WTC11 (cell line): ENCODE data around the gene RAP2A. TPM values are rescaled to one million over a fixed set of nuclear protein-coding genes. Genes with fewer than 3 reads are reported as not detected.

Source experiments
- ATAC-seq: fragments of 200-7000 bp; cut with Tn5 transposase; 2 replicates; pipeline ENCODE4 v1.10.0; 2021; ENCODE audit warnings: mild to moderate bottlenecking, moderate library complexity
- CTCF ChIA-PET: fragments of 300-600 bp; sonication (Branson Sonifier 250); formaldehyde crosslinking; loops from one replicate; lab custom pipeline; 2021; ENCODE audit warnings: antibody characterized with exemption; lab: Charles Lee
- POLR2A ChIA-PET: fragments of 350-600 bp; sonication (Branson Sonifier 250); formaldehyde crosslinking; loops from one replicate; lab custom pipeline; 2021; ENCODE audit warnings: antibody characterized with exemption; lab: Charles Lee
- DNase-seq: peaks from one replicate; pipeline ENCODE4 v3.0.0; 2021; ENCODE audit warnings: low spot score
- H3K27ac Mint-ChIP-seq: 2 replicates; pipeline ENCODE4 v1.8.0; 2021; ENCODE audit warnings: mixed read lengths
- H3K27me3 Mint-ChIP-seq: 2 replicates; pipeline ENCODE4 v1.8.0; 2021; ENCODE audit warnings: low read depth, mild to moderate bottlenecking, moderate library complexity, mixed read lengths
- H3K36me3 Mint-ChIP-seq: 2 replicates; pipeline ENCODE4 v1.8.0; 2021; ENCODE audit warnings: mixed read lengths
- H3K4me1 Mint-ChIP-seq: 2 replicates; pipeline ENCODE4 v1.8.0; 2022; ENCODE audit warnings: mixed read lengths
- H3K4me3 Mint-ChIP-seq: 2 replicates; pipeline ENCODE4 v1.8.0; 2021; ENCODE audit warnings: mild to moderate bottlenecking, moderate library complexity, mixed read lengths
- H3K9me3 Mint-ChIP-seq: 2 replicates; pipeline ENCODE4 v1.8.0; 2021; ENCODE audit warnings: mixed read lengths
- AR ChIP-seq: fragments of 250-450 bp; sonication (Bioruptor Pico); IDR thresholded peaks from 2 replicates; pipeline ENCODE4 v1.9.0; 2021; ENCODE audit warnings: mild to moderate bottlenecking
- ATF2 ChIP-seq: sonication (generic); formaldehyde crosslinking; IDR thresholded peaks from 2 replicates; pipeline ENCODE4 v1.8.1; 2022; ENCODE audit warnings: low read depth, missing genetic modification reagents, borderline replicate concordance
- ATF6 ChIP-seq: sonication (generic); formaldehyde crosslinking; IDR thresholded peaks from 2 replicates; pipeline ENCODE4 v1.8.1; 2023; ENCODE audit warnings: mild to moderate bottlenecking, missing genetic modification reagents
- E2F1 ChIP-seq: sonication (generic); formaldehyde crosslinking; IDR thresholded peaks from 2 replicates; pipeline ENCODE4 v1.8.0; 2022; ENCODE audit warnings: mild to moderate bottlenecking, missing genetic modification reagents
- FOXJ3 ChIP-seq: sonication (generic); formaldehyde crosslinking; IDR thresholded peaks from 2 replicates; pipeline ENCODE4 v1.9.0; 2021; ENCODE audit warnings: missing genetic modification reagents, mild to moderate bottlenecking, borderline replicate concordance
- RELA ChIP-seq: sonication (generic); formaldehyde crosslinking; IDR thresholded peaks from 2 replicates; pipeline ENCODE4 v1.8.1; 2022; ENCODE audit warnings: missing genetic modification reagents, mild to moderate bottlenecking, borderline replicate concordance
- SMAD4 ChIP-seq: sonication (generic); formaldehyde crosslinking; IDR thresholded peaks from 2 replicates; pipeline ENCODE4 v1.8.0; 2022; ENCODE audit warnings: mild to moderate bottlenecking, missing genetic modification reagents
- SP1 ChIP-seq: sonication (generic); formaldehyde crosslinking; conservative IDR thresholded peaks from 2 replicates; pipeline ENCODE4 v1.8.1; 2022; ENCODE audit warnings: missing genetic modification reagents
- TEAD4 ChIP-seq: sonication (generic); formaldehyde crosslinking; IDR thresholded peaks from 2 replicates; pipeline ENCODE4 v1.8.0; 2022; ENCODE audit warnings: mild to moderate bottlenecking, missing genetic modification reagents
- ZBTB21 ChIP-seq: sonication (generic); formaldehyde crosslinking; IDR thresholded peaks from 2 replicates; pipeline ENCODE4 v1.8.1; 2023; ENCODE audit warnings: mild to moderate bottlenecking, missing genetic modification reagents, borderline replicate concordance
- ZNF281 ChIP-seq: sonication (generic); formaldehyde crosslinking; IDR thresholded peaks from 2 replicates; pipeline ENCODE4 v1.8.0; 2023; ENCODE audit warnings: mild to moderate bottlenecking, missing genetic modification reagents
- ZNF425 ChIP-seq: fragments of 250-450 bp; sonication (Bioruptor Pico); conservative IDR thresholded peaks from 2 replicates; pipeline ENCODE4 v1.9.0; 2021; ENCODE audit warnings: mild to moderate bottlenecking
- ZNF512 ChIP-seq: sonication (generic); formaldehyde crosslinking; IDR thresholded peaks from 2 replicates; pipeline ENCODE4 v1.8.1; 2022; ENCODE audit warnings: missing genetic modification reagents, borderline replicate concordance
- ZNF671 ChIP-seq: fragments of 250-450 bp; sonication (Bioruptor Pico); IDR thresholded peaks from 2 replicates; pipeline ENCODE4 v1.8.0; 2021; ENCODE audit warnings: mild to moderate bottlenecking
- ZSCAN18 ChIP-seq: fragments of 250-450 bp; sonication (Bioruptor Pico); IDR thresholded peaks from 2 replicates; pipeline ENCODE4 v2.1.2; 2022; ENCODE audit warnings: mild to moderate bottlenecking, moderate library complexity
- total RNA-seq: library from RNA; stranded (reverse); gene quantifications from 3 replicates; pipeline ENCODE4 v1.2.3, GENCODE V29; 2021

RAP2A gene
- total RNA-seq, 1 experiment from 2014 or later: 39.0 TPM

GRCh38 chr13:97483465-97483864 is 49.5 kb downstream of the RAP2A start:
- DNase-seq: no peak

GRCh38 chr13:97484301-97484700 is 50.3 kb downstream of the RAP2A start:
- TF ChIP-seq ZNF281 (CRISPR knock-in tag): no peak
- no peak for TF ChIP-seq AR (CRISPR knock-in tag)
- TF ChIP-seq ZNF512 (CRISPR knock-in tag): no peak
- no peak for TF ChIP-seq ZNF425 (CRISPR knock-in tag)
- no peak for TF ChIP-seq ATF2 (CRISPR knock-in tag)
- no peak for TF ChIP-seq RELA (CRISPR knock-in tag)
- no peak for TF ChIP-seq FOXJ3 (CRISPR knock-in tag)
- TF ChIP-seq ZBTB21 (CRISPR knock-in tag): no peak
- TF ChIP-seq ZNF671: no peak
- TF ChIP-seq ZSCAN18 (CRISPR knock-in tag): no peak
- TF ChIP-seq E2F1: no peak
- TF ChIP-seq, all 79 proteins: peak for 0
- Mint-ChIP-seq H3K36me3 (no peaks in the 10 kb centered on the region), H3K9me3 (no peaks in the 10 kb centered on the region), H3K4me1 (no peaks in the 10 kb centered on the region), H3K27me3 (no peaks in the 10 kb centered on the region), H3K27ac (no peak overlapping the region), H3K4me3 (no peak overlapping the region)
- ChIA-PET POLR2A (no interaction called here), CTCF (no interaction called here)
- no peak for DNase-seq
- no peak for ATAC-seq

More at GRCh38 chr13:97483465-97483864, 49.5 kb downstream of the RAP2A start:
- Mint-ChIP-seq H3K4me1 (no peaks in the 10 kb centered on the region; the same call in 1 of the 2 replicates), H3K4me3 (no peak overlapping the region), H3K27me3 (no peaks in the 10 kb centered on the region), H3K9me3 (no peaks in the 10 kb centered on the region), H3K36me3 (no peaks in the 10 kb centered on the region), H3K27ac (no peak overlapping the region)
- ChIA-PET CTCF (interaction anchor here (0.7 kb wide), 1 partner anchor 222 kb away, joined by 3 read pairs; no protein-coding TSS in a partner anchor), POLR2A (no interaction called here)
- TF ChIP-seq SP1 (CRISPR knock-in tag) (no peak), ATF6 (CRISPR knock-in tag) (no peak), TEAD4 (CRISPR knock-in tag) (no peak), SMAD4 (CRISPR knock-in tag) (no peak), ZNF671 (no peak)
- no peak for ATAC-seq
